GM19468 (cell line): ENCODE measurements around the gene COX7B.
"Not testable (repeated sequence)": the region's sequence is repeated elsewhere in the genome, so short reads cannot be mapped to it uniquely, and the experiment has no call there.

ENCODE experiments used
- ATAC-seq: cut with Tn5 transposase; IDR thresholded peaks from one replicate; pipeline ENCODE4 v1.9.1; 2021; ENCODE audit warnings: mild to moderate bottlenecking, moderate library complexity, moderate number of reproducible peaks; ENCODE audit not compliant: unreplicated experiment; ENCODE audit errors: extremely low read depth

Gene COX7B

DNA sequence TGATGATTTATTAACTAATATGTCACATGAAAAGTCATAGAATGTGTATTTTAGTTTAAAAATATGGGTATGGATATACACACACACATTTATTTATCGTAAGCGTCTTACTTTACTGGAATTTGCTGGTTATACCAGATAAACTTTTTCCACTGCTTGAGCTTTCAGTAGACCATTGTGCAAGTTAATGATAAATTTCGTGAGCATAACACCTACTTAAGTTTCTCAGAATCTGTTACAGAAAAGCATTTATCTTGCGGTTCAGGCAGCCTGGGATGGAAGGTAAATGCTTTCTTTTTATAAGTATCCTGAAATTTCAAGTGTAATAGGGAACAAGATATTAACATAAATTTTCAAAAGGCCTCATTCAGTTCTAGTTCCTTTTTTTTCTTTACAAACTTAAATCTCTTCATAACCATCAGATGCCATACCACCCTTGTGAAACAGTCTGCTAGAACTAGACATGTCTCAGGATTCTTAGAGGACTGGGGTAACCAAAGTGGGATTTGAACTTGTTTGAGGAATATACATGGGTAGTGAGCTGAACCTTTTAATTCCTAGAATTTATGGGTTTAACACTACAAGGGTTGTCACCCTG lies 38.9 kb downstream of the COX7B start:
- ATAC-seq: no peak

DNA sequence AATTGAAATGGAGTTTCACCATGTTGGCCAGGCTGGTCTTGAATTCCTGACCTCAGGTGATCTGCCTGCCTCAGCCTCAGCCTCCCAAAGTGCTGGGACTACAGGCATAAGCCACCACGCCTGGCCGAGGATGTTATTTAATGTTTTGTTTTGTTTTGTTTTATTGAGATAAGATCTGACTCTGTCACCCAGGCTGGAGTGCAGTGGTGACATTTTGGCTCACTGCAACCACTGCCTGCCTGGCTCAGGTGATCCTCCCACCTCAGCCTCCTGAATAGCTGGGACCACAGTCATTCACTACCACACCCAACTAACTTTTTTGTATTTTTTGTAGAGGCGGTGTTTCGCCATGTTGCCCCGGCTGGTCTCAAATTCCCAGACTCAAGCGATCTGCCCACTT lies 45.8 kb downstream of the COX7B start:
- ATAC-seq: not testable (repeated sequence)

DNA sequence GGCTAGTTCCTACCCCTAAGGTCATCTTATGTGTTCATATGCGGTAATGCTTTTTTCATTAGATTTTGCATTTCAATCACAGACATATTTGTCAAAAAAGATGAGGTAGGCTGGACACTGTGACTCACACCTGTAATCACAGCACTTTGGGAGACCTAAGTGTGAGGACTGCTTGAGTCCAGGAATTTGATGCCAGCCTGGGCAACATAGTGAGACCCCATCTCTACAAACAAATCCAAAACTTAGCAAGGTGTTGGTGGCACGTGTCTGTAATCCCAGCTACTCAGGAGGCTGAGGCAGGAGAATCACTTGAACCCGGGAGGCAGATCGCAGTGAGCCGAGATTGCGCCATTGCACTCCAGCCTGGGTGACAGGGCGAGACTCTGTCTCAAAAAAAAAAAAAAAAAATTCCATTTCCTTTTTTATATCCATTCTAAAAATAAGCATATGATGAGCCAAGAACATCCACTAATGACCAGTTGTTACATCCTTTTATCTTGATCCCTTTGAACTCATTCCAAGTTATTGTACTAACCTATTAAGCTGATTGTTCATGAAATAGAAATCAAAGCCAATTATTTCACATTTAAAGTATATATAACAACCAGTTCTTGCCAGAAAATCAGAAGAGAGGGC lies 46.8 kb downstream of the COX7B start:
- ATAC-seq: no peak

DNA sequence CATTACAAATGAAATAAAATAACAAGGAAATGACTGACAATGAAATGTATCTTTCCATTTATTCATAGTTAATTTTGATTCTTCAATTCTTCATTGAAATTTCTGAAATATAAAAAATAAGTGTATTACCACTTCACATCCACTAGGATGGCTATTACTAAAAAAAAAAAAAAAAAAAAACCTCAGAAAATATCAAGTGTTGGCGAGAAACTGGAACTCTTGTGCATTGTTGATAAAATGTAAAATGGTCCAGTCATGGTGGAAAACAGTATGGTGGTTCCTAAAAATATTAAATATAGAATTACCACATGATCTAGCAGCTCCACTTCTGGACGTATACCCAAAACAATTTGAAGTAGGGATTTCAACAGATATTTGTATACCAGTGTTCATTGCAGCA lies 47.3 kb downstream of the COX7B start:
- ATAC-seq: no peak

DNA sequence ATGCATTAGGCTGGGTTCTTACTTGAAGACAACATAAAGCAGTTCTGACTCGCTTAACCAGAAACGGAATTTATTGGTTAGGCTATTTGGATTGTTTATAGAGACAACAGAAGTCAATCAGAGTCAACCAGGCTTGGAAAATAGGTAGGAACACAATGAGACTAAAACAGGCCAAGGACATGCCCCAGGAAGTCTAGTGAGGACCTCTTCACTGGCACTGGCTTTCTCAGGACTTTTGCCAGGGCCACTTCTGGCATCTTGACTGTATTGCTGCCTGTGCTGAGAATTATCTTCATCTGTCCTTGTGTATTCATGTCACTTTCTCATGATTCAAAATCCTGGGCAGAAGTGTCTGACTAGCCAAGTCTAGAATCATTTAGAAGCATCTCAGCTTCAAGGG lies 50.6 kb downstream of the COX7B start:
- ATAC-seq: no peak

DNA sequence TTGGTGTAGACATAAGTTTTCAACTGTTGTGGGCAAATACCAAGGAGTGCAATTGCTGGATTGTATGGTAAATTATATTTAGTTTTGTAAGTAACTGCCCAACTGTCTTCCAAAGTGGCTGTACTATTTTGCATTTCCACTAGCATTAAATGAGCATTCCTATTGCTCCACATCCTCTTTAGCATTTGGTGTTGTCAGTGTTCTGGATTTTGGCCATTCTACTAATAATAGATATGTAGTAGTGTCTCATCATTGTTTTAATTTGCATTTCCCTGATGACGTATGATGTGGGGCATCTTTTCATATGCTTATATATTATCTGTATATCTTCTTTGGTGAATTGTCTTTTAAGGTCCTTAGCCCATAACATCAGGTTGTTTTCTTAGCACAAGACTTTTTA lies 52.9 kb downstream of the COX7B start:
- no peak for ATAC-seq

DNA sequence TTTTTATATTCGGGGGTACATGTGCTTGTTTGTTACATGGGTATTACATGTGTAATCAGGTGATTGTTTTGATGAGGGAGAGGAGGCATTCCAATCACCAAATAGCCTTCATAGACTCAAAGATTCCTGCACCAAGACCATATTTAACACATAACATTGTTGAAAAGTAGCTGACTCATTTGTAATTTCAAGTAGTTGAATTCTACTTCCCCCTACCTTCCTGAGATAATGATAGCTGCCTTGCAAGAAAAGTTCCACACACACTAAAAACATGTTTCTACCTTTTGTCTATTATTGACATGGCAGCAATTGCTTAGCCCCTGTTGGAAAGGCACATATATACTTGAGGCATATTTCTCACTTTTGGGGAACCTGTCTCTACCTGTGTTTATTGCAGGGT lies 54.0 kb downstream of the COX7B start:
- no peak for ATAC-seq

DNA sequence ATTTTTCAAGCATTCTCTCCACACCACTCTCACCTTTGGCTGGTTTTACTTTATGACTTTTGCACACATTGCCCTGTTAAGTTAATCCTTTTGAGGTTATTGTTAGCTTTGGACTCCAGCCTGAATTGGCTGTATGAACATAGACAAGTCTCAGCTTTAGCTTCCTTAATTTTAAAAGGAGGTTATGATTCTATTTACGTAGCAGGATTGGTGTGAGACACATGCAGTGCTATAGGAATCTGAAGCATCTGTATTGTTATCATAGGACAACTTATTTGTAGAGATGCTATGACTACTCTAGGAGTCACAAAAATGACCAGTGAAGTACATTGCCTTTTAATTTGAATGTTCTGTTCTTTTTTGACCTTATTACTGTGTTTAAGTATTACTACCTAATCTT lies 54.4 kb downstream of the COX7B start:
- no peak for ATAC-seq
